ENCODE measurements around the gene COIL.

DNA sequence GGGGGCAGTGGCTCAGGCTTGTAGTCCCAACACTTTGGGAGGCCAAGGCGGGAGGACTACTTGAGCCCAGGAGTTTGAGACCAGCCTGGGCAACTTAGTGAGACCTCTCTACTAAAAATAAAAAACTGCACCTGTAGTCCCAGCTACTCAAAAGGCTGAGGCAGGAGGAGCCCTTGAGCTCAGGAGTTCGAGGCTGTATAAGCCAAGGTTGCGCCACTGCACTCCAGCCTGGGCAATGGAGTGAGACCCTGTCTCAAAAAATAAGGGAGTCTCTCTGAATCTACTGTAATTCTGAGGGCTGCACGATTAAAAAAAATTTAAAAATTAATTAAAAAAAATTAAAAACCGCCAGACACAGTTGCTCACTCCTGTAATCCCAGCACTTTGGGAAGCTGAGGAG lies 3.9 kb downstream of the COIL start:
- TF ChIP-seq TAF1 (IDR thresholded peaks at IDR 0.05; ENCODE audit: borderline replicate concordance, low read depth, low read length) (no peak), POLR2A (IDR thresholded peaks at IDR 0.05; ENCODE audit: low read depth, low read length) (no peak), POLR2AphosphoS5 (IDR thresholded peaks at IDR 0.05; ENCODE audit: low read depth, low read length) (no peak)
